Measurements from ENCODE around the gene SGK1. TPM values are rescaled to one million over a fixed set of nuclear protein-coding genes. Genes with fewer than 3 reads are reported as not detected.
"Not testable (repeated sequence)": the region's sequence is repeated elsewhere in the genome, so short reads cannot be mapped to it uniquely, and the experiment has no call there.

SGK1 gene
- total and polyA plus RNA-seq, 2 donors (not counting 1 experiment from before 2014, with no cell fraction given): 37.3 to 57.8 TPM

DNA sequence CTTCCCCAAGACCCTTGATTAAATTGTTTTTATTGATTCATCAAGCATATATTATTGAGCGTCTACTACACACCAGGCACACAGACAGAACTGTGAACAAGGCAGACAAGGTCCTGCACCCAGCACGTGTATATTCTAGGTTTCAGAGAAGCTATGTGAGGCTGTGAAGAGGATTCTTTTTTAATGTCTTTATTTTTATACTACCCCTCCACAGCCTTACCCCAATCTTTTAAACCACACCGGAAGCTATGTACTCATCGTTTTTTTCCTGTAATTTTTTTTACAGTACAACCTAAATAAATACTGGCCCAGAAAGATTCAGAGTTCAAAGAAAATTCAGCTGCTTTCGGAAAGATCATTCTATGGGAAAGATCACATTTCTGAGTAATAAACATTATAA is 10.0 kb downstream of the SGK1 start:
- WGBS (ENCODE audit: insufficient coverage): 83% methylated on average over 1 of the region's 5 CpGs
- no peaks in the 10 kb centered on the region for H3K36me3 ChIP-seq (replicated peaks in 1 of 2; ENCODE audit: control extremely low read depth in 1 of 2, control insufficient read depth in 1 of 2, extremely low read depth in 1 of 2, insufficient read depth in 2 of 2, low read length in 1 of 2)
- no peak overlapping the region for H3K27ac Mint-ChIP-seq
- no peaks in the 10 kb centered on the region for H3K9me3 ChIP-seq (ENCODE audit: control extremely low read depth in 1 of 3, control insufficient read depth in 2 of 3, insufficient read depth in 1 of 3, low read length in 2 of 3)
- no peaks in the 10 kb centered on the region for H3K27me3 Mint-ChIP-seq
- TF ChIP-seq, protein P1, sequence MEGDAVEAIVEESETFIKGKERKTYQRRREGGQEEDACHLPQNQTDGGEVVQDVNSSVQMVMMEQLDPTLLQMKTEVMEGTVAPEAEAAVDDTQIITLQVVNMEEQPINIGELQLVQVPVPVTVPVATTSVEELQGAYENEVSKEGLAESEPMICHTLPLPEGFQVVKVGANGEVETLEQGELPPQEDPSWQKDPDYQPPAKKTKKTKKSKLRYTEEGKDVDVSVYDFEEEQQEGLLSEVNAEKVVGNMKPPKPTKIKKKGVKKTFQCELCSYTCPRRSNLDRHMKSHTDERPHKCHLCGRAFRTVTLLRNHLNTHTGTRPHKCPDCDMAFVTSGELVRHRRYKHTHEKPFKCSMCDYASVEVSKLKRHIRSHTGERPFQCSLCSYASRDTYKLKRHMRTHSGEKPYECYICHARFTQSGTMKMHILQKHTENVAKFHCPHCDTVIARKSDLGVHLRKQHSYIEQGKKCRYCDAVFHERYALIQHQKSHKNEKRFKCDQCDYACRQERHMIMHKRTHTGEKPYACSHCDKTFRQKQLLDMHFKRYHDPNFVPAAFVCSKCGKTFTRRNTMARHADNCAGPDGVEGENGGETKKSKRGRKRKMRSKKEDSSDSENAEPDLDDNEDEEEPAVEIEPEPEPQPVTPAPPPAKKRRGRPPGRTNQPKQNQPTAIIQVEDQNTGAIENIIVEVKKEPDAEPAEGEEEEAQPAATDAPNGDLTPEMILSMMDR (IDR thresholded peaks at IDR 0.05): no peak
- TF ChIP-seq EZH2 (IDR thresholded peaks at IDR 0.05; ENCODE audit: borderline replicate concordance, insufficient read depth, low read depth, low read length, poor library complexity, severe bottlenecking): no peak
- intact Hi-C loops (cut with micrococcal nuclease): no loop called here
- no peak overlapping the region for H2AFZ ChIP-seq (ENCODE audit: insufficient read depth, low read depth, low read length, poor library complexity, severe bottlenecking)
- no peaks in the 10 kb centered on the region for H3K27me3 ChIP-seq (replicated peaks in 1 of 4; ENCODE audit: control extremely low read depth in 1 of 4, control insufficient read depth in 3 of 4, insufficient read depth in 4 of 4, low read length in 3 of 4)
- no peak overlapping the region for H3K4me3 ChIP-seq (ENCODE audit: control extremely low read depth in 1 of 5, extremely low read depth in 1 of 5, insufficient read depth in 1 of 5, low read depth in 2 of 5, low read length in 4 of 5)
- H3K4me2 ChIP-seq (replicated peaks; ENCODE audit: low read depth, low read length, poor library complexity, severe bottlenecking): no peak overlapping the region
- no peaks in the 10 kb centered on the region for H3K4me1 ChIP-seq (ENCODE audit: control insufficient read depth in 2 of 2, insufficient read depth in 2 of 2, low read length in 2 of 2)
- H4K20me1 ChIP-seq (ENCODE audit: control insufficient read depth, insufficient read depth, low read length, poor library complexity, severe bottlenecking): no peaks in the 10 kb centered on the region
- H3K4me3 Mint-ChIP-seq: no peak overlapping the region
- no peak overlapping the region for H3K27ac ChIP-seq (ENCODE audit: low read length in 2 of 2)
- no peak for ATAC-seq (ENCODE audit: low read depth)
- H3K4me1 Mint-ChIP-seq: no peaks in the 10 kb centered on the region
- H3K79me2 ChIP-seq (ENCODE audit: control insufficient read depth, insufficient read depth, low read length): no peaks in the 10 kb centered on the region
- no peaks in the 10 kb centered on the region for H3K9me3 Mint-ChIP-seq (ENCODE audit: insufficient read depth)
- CTCF ChIA-PET: interaction anchor here (0.8 kb wide), 1 partner anchor 10 kb away, joined by 3 read pairs; no protein-coding TSS in a partner anchor
- no peak for DNase-seq
- POLR2A ChIA-PET: no interaction called here
- H3K9ac ChIP-seq (ENCODE audit: low read length): no peak overlapping the region

DNA sequence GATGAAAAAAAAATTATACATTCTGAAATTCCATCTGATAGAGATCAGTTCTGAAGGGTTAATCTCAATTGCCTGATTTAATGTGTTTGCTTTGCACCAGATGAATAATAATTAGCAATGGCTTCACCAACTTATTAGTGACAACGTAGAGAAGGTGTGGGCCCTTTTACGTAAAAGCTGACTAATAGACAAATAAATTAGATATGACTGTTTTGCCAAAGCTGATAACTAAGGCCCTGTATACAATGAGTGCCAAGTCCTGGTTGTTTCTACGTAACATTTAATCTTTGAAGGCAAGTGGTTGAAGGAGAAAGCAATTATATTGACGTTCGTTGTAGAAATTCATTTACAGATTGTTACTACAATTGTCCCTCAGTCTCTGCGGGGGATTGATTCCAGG is 10.8 kb downstream of the SGK1 start:
- no peaks in the 10 kb centered on the region for H3K9me3 ChIP-seq (ENCODE audit: control extremely low read depth in 1 of 3, control insufficient read depth in 2 of 3, insufficient read depth in 1 of 3, low read length in 2 of 3)
- no peaks in the 10 kb centered on the region for H3K27me3 ChIP-seq (replicated peaks in 1 of 4; ENCODE audit: control extremely low read depth in 1 of 4, control insufficient read depth in 3 of 4, insufficient read depth in 4 of 4, low read length in 3 of 4)
- POLR2A ChIA-PET: no interaction called here
- H3K4me3 ChIP-seq (ENCODE audit: control extremely low read depth in 1 of 5, extremely low read depth in 1 of 5, insufficient read depth in 1 of 5, low read depth in 2 of 5, low read length in 4 of 5): no peak overlapping the region
- H3K4me1 ChIP-seq (ENCODE audit: control insufficient read depth in 2 of 2, insufficient read depth in 2 of 2, low read length in 2 of 2): no peaks in the 10 kb centered on the region
- no peak overlapping the region for H3K4me2 ChIP-seq (replicated peaks; ENCODE audit: low read depth, low read length, poor library complexity, severe bottlenecking)
- no peak overlapping the region for H3K27ac Mint-ChIP-seq
- ATAC-seq (ENCODE audit: low read depth) (no peak), DNase-seq (no peak)
- CTCF ChIA-PET: interaction anchor here (0.8 to 1.3 kb wide), 2 partner anchors 9 to 17 kb away, joined by 3 to 4 read pairs; no protein-coding TSS in a partner anchor
- no peak overlapping the region for H3K4me3 Mint-ChIP-seq
- intact Hi-C loops (cut with micrococcal nuclease): no loop called here
- H2AFZ ChIP-seq (ENCODE audit: insufficient read depth, low read depth, low read length, poor library complexity, severe bottlenecking): no peak overlapping the region
- 100% methylated on average over 1 of the region's 6 CpGs for WGBS (ENCODE audit: insufficient coverage)
- TF ChIP-seq EZH2 (IDR thresholded peaks at IDR 0.05; ENCODE audit: borderline replicate concordance, insufficient read depth, low read depth, low read length, poor library complexity, severe bottlenecking): no peak
- no peak overlapping the region for H3K9ac ChIP-seq (ENCODE audit: low read length)
- H3K79me2 ChIP-seq (ENCODE audit: control insufficient read depth, insufficient read depth, low read length): no peaks in the 10 kb centered on the region
- H3K4me1 Mint-ChIP-seq: no peaks in the 10 kb centered on the region
- H3K9me3 Mint-ChIP-seq (ENCODE audit: insufficient read depth): no peaks in the 10 kb centered on the region
- no peak overlapping the region for H3K27ac ChIP-seq (ENCODE audit: low read length in 2 of 2)
- H3K27me3 Mint-ChIP-seq: no peaks in the 10 kb centered on the region
- no peaks in the 10 kb centered on the region for H3K36me3 ChIP-seq (replicated peaks in 1 of 2; ENCODE audit: control extremely low read depth in 1 of 2, control insufficient read depth in 1 of 2, extremely low read depth in 1 of 2, insufficient read depth in 2 of 2, low read length in 1 of 2)
- H4K20me1 ChIP-seq (ENCODE audit: control insufficient read depth, insufficient read depth, low read length, poor library complexity, severe bottlenecking): no peaks in the 10 kb centered on the region

DNA sequence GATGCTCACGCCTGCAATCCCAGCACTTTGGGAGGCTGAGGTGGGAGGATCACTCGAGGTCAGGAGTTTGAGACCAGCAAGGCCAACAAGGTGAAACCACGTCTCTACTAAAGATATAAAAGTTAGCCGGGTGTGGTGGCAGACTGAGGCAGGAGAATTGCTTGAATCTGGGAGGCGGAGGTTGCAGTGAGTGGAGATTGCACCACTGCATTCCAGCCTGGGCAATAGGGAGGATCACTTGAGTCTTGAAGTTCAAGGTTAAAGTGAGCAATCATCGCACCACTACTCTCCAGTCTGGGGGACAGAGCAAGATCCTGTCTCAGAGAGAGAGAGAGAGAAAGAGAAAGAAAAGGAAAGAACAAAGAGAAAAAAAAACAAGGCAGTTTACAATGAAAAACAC is 13.5 kb downstream of the SGK1 start:
- H3K4me1 ChIP-seq (ENCODE audit: control insufficient read depth in 2 of 2, insufficient read depth in 2 of 2, low read length in 2 of 2); intact Hi-C loops (cut with micrococcal nuclease); H3K9ac ChIP-seq (ENCODE audit: low read length); ATAC-seq (ENCODE audit: low read depth); CTCF ChIA-PET; H3K4me2 ChIP-seq (replicated peaks; ENCODE audit: low read depth, low read length, poor library complexity, severe bottlenecking); H3K4me3 Mint-ChIP-seq; H3K27me3 Mint-ChIP-seq; DNase-seq; H4K20me1 ChIP-seq (ENCODE audit: control insufficient read depth, insufficient read depth, low read length, poor library complexity, severe bottlenecking); H3K4me1 Mint-ChIP-seq; H3K9me3 ChIP-seq (ENCODE audit: control extremely low read depth in 1 of 3, control insufficient read depth in 2 of 3, insufficient read depth in 1 of 3, low read length in 2 of 3); H2AFZ ChIP-seq (ENCODE audit: insufficient read depth, low read depth, low read length, poor library complexity, severe bottlenecking); POLR2A ChIA-PET; H3K36me3 ChIP-seq (replicated peaks in 1 of 2; ENCODE audit: control extremely low read depth in 1 of 2, control insufficient read depth in 1 of 2, extremely low read depth in 1 of 2, insufficient read depth in 2 of 2, low read length in 1 of 2); H3K4me3 ChIP-seq (ENCODE audit: control extremely low read depth in 1 of 5, extremely low read depth in 1 of 5, insufficient read depth in 1 of 5, low read depth in 2 of 5, low read length in 4 of 5); H3K27me3 ChIP-seq (replicated peaks in 1 of 4; ENCODE audit: control extremely low read depth in 1 of 4, control insufficient read depth in 3 of 4, insufficient read depth in 4 of 4, low read length in 3 of 4); H3K27ac Mint-ChIP-seq; H3K9me3 Mint-ChIP-seq (ENCODE audit: insufficient read depth); H3K27ac ChIP-seq (ENCODE audit: low read length in 2 of 2); H3K79me2 ChIP-seq (ENCODE audit: control insufficient read depth, insufficient read depth, low read length): not testable (repeated sequence)
- 86% methylated on average over 5 of the region's 6 CpGs for WGBS (ENCODE audit: insufficient coverage)
